Natural killer cell (primary cell): ENCODE results near the gene NUDC. TPM values are rescaled to one million over a fixed set of nuclear protein-coding genes. Genes with fewer than 3 reads are reported as not detected.

Experiments used
- ATAC-seq, 3 donors: fragments of 150-1000 bp in 2 of 3; fragments of 200-7000 bp in 1 of 3; cut with Tn5 transposase; 1 replicate in 1 of 3; 2 replicates in 2 of 3; pipeline ENCODE4 v1.10.0; 2021; ENCODE audit warnings: mild to moderate bottlenecking in 2 of 3, moderate library complexity in 2 of 3
- DNase-seq, 2 donors: peaks; one replicate each; pipeline versions ENCODE4 v3.0.0 to v3.0.0-alpha.2; 2013 to 2021; ENCODE audit warnings: mixed read lengths in 1 of 2
- H3K27ac ChIP-seq: one replicate; pipeline ENCODE4 v1.5.1; 2013; ENCODE audit warnings: mild to moderate bottlenecking, low read length
- H3K27me3 ChIP-seq: one replicate; pipeline ENCODE4 v1.6.1; 2013; ENCODE audit warnings: low read length; ENCODE audit not compliant: control insufficient read depth, insufficient read depth
- H3K36me3 ChIP-seq: one replicate; pipeline ENCODE4 v1.6.1; 2013; ENCODE audit warnings: low read length; ENCODE audit not compliant: control insufficient read depth, insufficient read depth
- H3K4me1 ChIP-seq: one replicate; pipeline ENCODE4 v1.6.1; 2013; ENCODE audit warnings: low read length; ENCODE audit not compliant: control insufficient read depth, insufficient read depth
- H3K4me3 ChIP-seq: one replicate; pipeline ENCODE4 v1.5.1; 2013; ENCODE audit warnings: low read length
- H3K9me3 ChIP-seq: one replicate; pipeline ENCODE4 v1.6.1; 2013; ENCODE audit warnings: low read length; ENCODE audit not compliant: control insufficient read depth, insufficient read depth
- H3K27ac Mint-ChIP-seq, 2 donors: one replicate each; pipeline ENCODE4 v1.8.0; 2022; ENCODE audit warnings: mild to moderate bottlenecking in 2 of 2, mixed read lengths in 2 of 2, moderate library complexity in 1 of 2
- H3K27me3 Mint-ChIP-seq, 2 donors: one replicate each; pipeline ENCODE4 v1.8.0; 2022; ENCODE audit warnings: low read depth in 2 of 2, mixed read lengths in 2 of 2
- H3K36me3 Mint-ChIP-seq: one replicate; pipeline ENCODE4 v1.8.0; 2022; ENCODE audit warnings: mixed read lengths
- H3K4me1 Mint-ChIP-seq, 2 donors: one replicate each; pipeline ENCODE4 v1.8.0; 2022; ENCODE audit warnings: mixed read lengths in 2 of 2
- H3K4me3 Mint-ChIP-seq: one replicate; pipeline ENCODE4 v1.8.0; 2022; ENCODE audit warnings: mild to moderate bottlenecking, moderate library complexity, mixed read lengths
- H3K9me3 Mint-ChIP-seq, 2 donors: one replicate each; pipeline ENCODE4 v1.8.0; 2022; ENCODE audit warnings: mixed read lengths in 2 of 2
- WGBS: methylation state at CpG from one replicate; pipeline ENCODE4 v1.1.7; 2013; ENCODE audit warnings: missing lambda C conversion rate; ENCODE audit not compliant: insufficient coverage; 5-methylcytosine and 5-hydroxymethylcytosine counted together
- intact Hi-C: fragments of 100-400 bp; cut with micrococcal nuclease; formaldehyde crosslinking; loops from one replicate; pipeline ENCODE4 v1.14.2; 2022
- total RNA-seq, 4 donors: library from RNA; stranded (reverse); fragments of 120-200 nt in 1 of 4; gene quantifications; one replicate each; pipeline versions ENCODE4 v1.2.3 to v1.2.4, GENCODE V29; 2013 to 2022
- TF ChIP-seq, protein P1 (sequence below): fragments of 200-600 bp; IDR thresholded peaks from one replicate; pipeline ENCODE4 v1.8.0; 2022; ENCODE audit warnings: antibody characterized with exemption

Gene NUDC
- total RNA-seq, 3 donors from 2014 or later (not counting 1 experiment from before 2014, with no cell fraction given), result 43.6 to 46.6 (median 43.7) TPM

DNA sequence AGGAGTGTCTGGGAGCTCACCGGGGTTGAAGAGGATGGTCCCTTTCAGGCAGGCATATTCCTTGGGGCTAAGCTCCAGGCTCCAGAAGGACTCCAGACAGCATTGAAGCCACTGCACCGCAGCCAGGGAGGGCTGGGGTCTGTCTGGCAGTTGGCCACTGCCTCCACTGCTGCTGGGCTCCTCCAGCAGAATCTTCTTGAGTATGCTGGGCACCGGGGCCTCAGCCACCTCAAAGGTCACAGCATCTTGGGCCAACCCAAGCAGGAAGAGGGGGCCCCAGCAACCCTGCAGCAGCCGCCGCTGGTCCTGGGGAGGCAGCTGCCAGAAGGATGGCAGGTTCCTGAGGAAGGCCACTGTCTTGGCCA, 8.2 kb upstream of the NUDC start:
- no peak overlapping the region for H3K27ac ChIP-seq
- Mint-ChIP-seq H3K9me3 (no peaks in the 10 kb centered on the region), H3K27ac (no peak overlapping the region), H3K4me1 (no peaks in the 10 kb centered on the region), H3K4me3 (no peak overlapping the region), H3K27me3 (no peaks in the 10 kb centered on the region), H3K36me3 (no peaks in the 10 kb centered on the region)
- DNase-seq (no peak), ATAC-seq (no peak)
- H3K4me3 ChIP-seq, result no peak overlapping the region
- no peaks in the 10 kb centered on the region for H3K27me3 ChIP-seq
- intact Hi-C loops, result no loop called here
- TF ChIP-seq, protein P1, sequence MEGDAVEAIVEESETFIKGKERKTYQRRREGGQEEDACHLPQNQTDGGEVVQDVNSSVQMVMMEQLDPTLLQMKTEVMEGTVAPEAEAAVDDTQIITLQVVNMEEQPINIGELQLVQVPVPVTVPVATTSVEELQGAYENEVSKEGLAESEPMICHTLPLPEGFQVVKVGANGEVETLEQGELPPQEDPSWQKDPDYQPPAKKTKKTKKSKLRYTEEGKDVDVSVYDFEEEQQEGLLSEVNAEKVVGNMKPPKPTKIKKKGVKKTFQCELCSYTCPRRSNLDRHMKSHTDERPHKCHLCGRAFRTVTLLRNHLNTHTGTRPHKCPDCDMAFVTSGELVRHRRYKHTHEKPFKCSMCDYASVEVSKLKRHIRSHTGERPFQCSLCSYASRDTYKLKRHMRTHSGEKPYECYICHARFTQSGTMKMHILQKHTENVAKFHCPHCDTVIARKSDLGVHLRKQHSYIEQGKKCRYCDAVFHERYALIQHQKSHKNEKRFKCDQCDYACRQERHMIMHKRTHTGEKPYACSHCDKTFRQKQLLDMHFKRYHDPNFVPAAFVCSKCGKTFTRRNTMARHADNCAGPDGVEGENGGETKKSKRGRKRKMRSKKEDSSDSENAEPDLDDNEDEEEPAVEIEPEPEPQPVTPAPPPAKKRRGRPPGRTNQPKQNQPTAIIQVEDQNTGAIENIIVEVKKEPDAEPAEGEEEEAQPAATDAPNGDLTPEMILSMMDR, result no peak
- no peaks in the 10 kb centered on the region for H3K36me3 ChIP-seq
- 79% methylated on average over 5 of the region's 5 CpGs for WGBS
- H3K4me1 ChIP-seq, result no peaks in the 10 kb centered on the region
- H3K9me3 ChIP-seq, result no peaks in the 10 kb centered on the region

DNA sequence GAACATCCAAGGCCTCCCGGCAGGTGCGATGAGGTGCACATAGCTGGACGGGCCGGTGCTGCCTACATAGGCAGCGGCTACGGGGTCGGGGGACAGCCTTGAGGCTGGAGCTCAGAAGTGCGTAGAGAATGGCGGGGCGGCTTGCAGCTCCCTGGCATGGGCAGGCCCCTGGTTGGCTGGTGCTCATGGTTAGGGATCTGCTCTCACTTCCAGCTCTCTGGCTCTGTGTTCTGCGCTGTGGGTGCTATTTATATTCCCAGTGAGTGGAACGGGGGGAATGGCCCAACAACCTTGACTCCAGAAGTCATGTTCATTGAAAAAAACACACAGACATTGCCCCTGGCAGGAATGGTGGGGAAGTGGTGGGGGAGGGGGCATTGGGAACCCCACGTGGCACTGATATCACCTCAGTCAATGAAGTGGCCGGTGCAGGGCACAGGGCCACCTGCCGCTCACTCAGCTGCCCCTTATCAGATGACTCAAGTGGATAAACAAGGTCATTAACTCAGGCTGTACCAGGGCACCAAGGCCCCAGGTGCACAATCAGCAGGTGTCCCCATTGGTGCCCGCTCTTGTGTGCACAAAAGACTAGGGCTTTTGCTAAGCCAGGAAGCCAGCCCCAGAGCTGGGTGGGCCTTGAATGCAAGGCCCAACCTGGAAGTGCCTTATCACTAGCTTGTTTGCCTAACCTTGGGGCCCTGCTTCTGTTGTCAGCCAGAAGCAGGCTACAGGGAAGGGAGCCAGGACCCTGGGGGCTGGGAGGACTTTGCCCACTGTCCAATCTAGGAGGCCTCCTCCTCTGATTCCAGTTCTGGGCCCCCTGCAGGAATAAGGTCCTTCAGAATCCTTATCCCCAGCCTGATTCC, 7.6 kb upstream of the NUDC start, which contains the start of gene NR0B2:
Gene NR0B2 (minus strand): TSS at position 222 of the 866 bp plus-strand sequence. CDS start 35 bp downstream, at position 187.
- Mint-ChIP-seq H3K36me3 (no peaks in the 10 kb centered on the region), H3K4me1 (no peaks in the 10 kb centered on the region), H3K9me3 (no peaks in the 10 kb centered on the region), H3K27me3 (no peaks in the 10 kb centered on the region), H3K27ac (no peak within 1 kb of the TSS), H3K4me3 (no peak within 1 kb of the TSS)
- Histone ChIP-seq H3K9me3 (no peaks in the 10 kb centered on the region), H3K4me3 (no peak within 1 kb of the TSS), H3K4me1 (no peaks in the 10 kb centered on the region), H3K27me3 (no peaks in the 10 kb centered on the region), H3K27ac (no peak within 1 kb of the TSS), H3K36me3 (no peaks in the 10 kb centered on the region)
- ATAC-seq (no peak), DNase-seq (no peak)
- intact Hi-C loops, result no loop called here
- TF ChIP-seq, protein P1, result no peak
- WGBS, result 92% methylated on average over 16 of the region's 16 CpGs

DNA sequence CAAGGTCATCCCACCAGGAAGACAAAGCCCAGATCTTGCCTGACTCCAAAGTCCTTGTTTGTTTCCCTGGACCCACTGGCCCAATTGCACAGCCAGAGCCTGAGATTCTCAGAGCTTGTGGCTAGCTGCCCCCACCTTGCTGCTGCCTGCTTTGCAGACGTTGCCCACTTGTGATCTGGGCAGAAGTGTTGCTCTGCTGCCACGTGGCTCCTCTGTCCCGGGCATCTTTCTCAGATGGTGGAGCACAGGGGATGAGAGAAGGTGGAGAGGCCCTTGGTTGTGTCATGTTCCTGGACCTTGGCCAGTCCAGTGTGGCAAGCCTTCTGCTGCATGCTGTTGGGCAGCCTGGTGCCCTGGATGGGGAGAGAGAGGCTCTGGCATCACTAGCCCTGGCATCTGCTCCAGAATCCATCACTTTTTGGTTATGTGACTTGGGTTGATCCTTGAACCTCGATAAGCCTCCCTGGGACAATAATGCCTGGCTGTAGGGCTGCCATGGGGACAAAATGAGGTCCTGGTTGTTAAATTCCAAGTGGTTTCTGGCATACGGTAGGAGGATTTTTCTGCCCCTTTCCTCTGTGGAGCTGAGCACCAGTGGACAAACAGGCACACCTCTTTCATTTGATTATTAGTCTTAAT, 6.2 kb upstream of the NUDC start:
- Mint-ChIP-seq H3K4me3 (no peak overlapping the region), H3K4me1 (peaks cover under 1% of the 10 kb centered on the region in 2 donors), H3K36me3 (no peaks in the 10 kb centered on the region), H3K9me3 (no peaks in the 10 kb centered on the region), H3K27me3 (no peaks in the 10 kb centered on the region), H3K27ac (no peak overlapping the region)
- Histone ChIP-seq H3K4me3 (no peak overlapping the region), H3K27ac (no peak overlapping the region), H3K36me3 (no peaks in the 10 kb centered on the region), H3K27me3 (no peaks in the 10 kb centered on the region), H3K9me3 (no peaks in the 10 kb centered on the region), H3K4me1 (no peaks in the 10 kb centered on the region)
- 74% methylated on average over 5 of the region's 5 CpGs for WGBS
- TF ChIP-seq, protein P1, result no peak
- intact Hi-C loops, result no loop called here
- ATAC-seq (no peak), DNase-seq (no peak)
